Measurements from ENCODE around the gene ZER1.

GRCh38 chr9:128809831-128810230 lies 38.1 kb upstream of the ZER1 start:
- TF ChIP-seq CTCF (conservative IDR thresholded peaks at IDR 0.05 in 1 of 2, IDR thresholded peaks at IDR 0.05 in 1 of 2; ENCODE audit: extremely low read depth in 1 of 2, insufficient read depth in 1 of 2, low read depth in 1 of 2, low read length in 2 of 2) = no peak
- no peak for TF ChIP-seq EZH2 (IDR thresholded peaks at IDR 0.05; ENCODE audit: borderline replicate concordance, low read length)

Data from mammary epithelial cell (primary cell).